Measurements from ENCODE around the gene F2. TPM values are rescaled to one million over a fixed set of nuclear protein-coding genes. Genes with fewer than 3 reads are reported as not detected.

F2 gene
- total RNA-seq, 6 experiments from 2014 or later, result 825 to 1,339 (median 1,089) TPM

- ATAC-seq, result no peak
- Histone ChIP-seq H3K4me3 (no peak overlapping the region), H3K27ac (no peak overlapping the region), H3K36me3 (peaks cover 3 to 47% (median 20%) of the 10 kb centered on the region in 4 donors), H3K4me1 (peaks cover 2 to 22% (median 11%) of the 10 kb centered on the region in 4 donors), H3K9me3 (no peaks in the 10 kb centered on the region), H3K27me3 (no peaks in the 10 kb centered on the region)
- TF ChIP-seq CTCF (IDR thresholded peaks at IDR 0.05) (no peak), POLR2A (IDR thresholded peaks at IDR 0.05) (no peak)
- peak in 1 of 3 donors; percentile 33 for DNase-seq
- 80% methylated on average over 1 of the region's 26 CpGs for WGBS (ENCODE audit: insufficient coverage, low coverage, low lambda C conversion rate, missing lambda C conversion rate)
- intact Hi-C loops (cut with DNase I), result no loop called here
Observed at GRCh38 chr11:46679241-46680163, 39.5 kb upstream of the F2 start.

- no peak for TF ChIP-seq CTCF (IDR thresholded peaks at IDR 0.05)
- TF ChIP-seq POLR2A (IDR thresholded peaks at IDR 0.05), result no peak
- Histone ChIP-seq H3K27me3 (no peaks in the 10 kb centered on the region), H3K27ac (no peak overlapping the region), H3K9me3 (no peaks in the 10 kb centered on the region), H3K4me3 (no peak overlapping the region), H3K36me3 (peaks cover 3 to 49% (median 20%) of the 10 kb centered on the region in 4 donors), H3K4me1 (peaks cover 0 to 14% (median 8%) of the 10 kb centered on the region in 4 donors)
- DNase-seq, result peak in 1 of 3 donors; percentile 31
- intact Hi-C loops (cut with DNase I), result no loop called here
- no peak for ATAC-seq
- 87% methylated on average over 7 of the region's 21 CpGs for WGBS (ENCODE audit: insufficient coverage, low coverage, low lambda C conversion rate, missing lambda C conversion rate)
Observed at GRCh38 chr11:46680164-46680760, 38.8 kb upstream of the F2 start.

GRCh38 chr11:46680815-46681214 is 38.2 kb upstream of the F2 start:
- Histone ChIP-seq H3K9me3 (no peaks in the 10 kb centered on the region), H3K4me1 (peaks cover 0 to 8% (median 3%) of the 10 kb centered on the region in 4 donors), H3K36me3 (peaks cover 3 to 53% (median 20%) of the 10 kb centered on the region in 4 donors), H3K4me3 (no peak overlapping the region), H3K27ac (no peak overlapping the region), H3K27me3 (no peaks in the 10 kb centered on the region)
- intact Hi-C loops (cut with DNase I), result no loop called here
- WGBS (ENCODE audit: insufficient coverage, low coverage, low lambda C conversion rate, missing lambda C conversion rate), result no CpG with 5 or more reads among the region's 22 CpGs
- TF ChIP-seq POLR2A (IDR thresholded peaks at IDR 0.05) (no peak), CTCF (IDR thresholded peaks at IDR 0.05) (no peak)
- no peak for ATAC-seq
- peak in 1 of 3 donors; percentile 40 for DNase-seq

GRCh38 chr11:46681814-46682213 is 37.2 kb upstream of the F2 start:
- Histone ChIP-seq H3K4me3 (no peak overlapping the region), H3K4me1 (no peaks in the 10 kb centered on the region), H3K9me3 (no peaks in the 10 kb centered on the region), H3K27me3 (no peaks in the 10 kb centered on the region), H3K36me3 (peaks cover 3 to 59% (median 27%) of the 10 kb centered on the region in 4 donors), H3K27ac (no peak overlapping the region)
- WGBS (ENCODE audit: insufficient coverage, low coverage, low lambda C conversion rate, missing lambda C conversion rate), result no CpG with 5 or more reads among the region's 11 CpGs
- ATAC-seq (no peak), DNase-seq (peak in 1 of 3 donors; percentile 36)
- intact Hi-C loops (cut with DNase I), result no loop called here
- TF ChIP-seq POLR2A (IDR thresholded peaks at IDR 0.05) (no peak), CTCF (IDR thresholded peaks at IDR 0.05) (no peak)
